Lower lobe of right lung (tissue), 2 donors: ENCODE results near the gene KRTAP4-3. TPM values are rescaled to one million over a fixed set of nuclear protein-coding genes. Genes with fewer than 3 reads are reported as not detected.
"Not testable (repeated sequence)": the region's sequence is repeated elsewhere in the genome, so short reads cannot be mapped to it uniquely, and the experiment has no call there.

ENCODE experiments used
- ATAC-seq, 2 donors: fragments of 200-7000 bp; cut with Tn5 transposase; one replicate each; pipeline ENCODE4 v1.9.1; 2020 to 2022; ENCODE audit warnings: mild to moderate bottlenecking in 2 of 2, moderate library complexity in 2 of 2
- DNase-seq: peaks from one replicate; pipeline ENCODE4 v3.0.0-alpha.2; 2020
- H3K27ac ChIP-seq: fragments of 200-600 bp; one replicate; pipeline ENCODE4 v1.8.0; 2022
- H3K27me3 ChIP-seq: fragments of 200-600 bp; one replicate; pipeline ENCODE4 v1.8.0; 2022; ENCODE audit warnings: low read depth
- H3K36me3 ChIP-seq: fragments of 200-600 bp; one replicate; pipeline ENCODE4 v1.8.0; 2022; ENCODE audit warnings: mild to moderate bottlenecking
- H3K4me1 ChIP-seq: fragments of 200-600 bp; one replicate; pipeline ENCODE4 v1.8.0; 2022
- H3K4me3 ChIP-seq: fragments of 200-600 bp; one replicate; pipeline ENCODE4 v1.8.0; 2022; ENCODE audit warnings: mild to moderate bottlenecking
- H3K9me3 ChIP-seq: fragments of 200-600 bp; one replicate; pipeline ENCODE4 v1.8.0; 2022
- CTCF ChIP-seq: fragments of 200-600 bp; IDR thresholded peaks from one replicate; pipeline ENCODE4 v1.8.0; 2022; ENCODE audit warnings: antibody characterized with exemption, mild to moderate bottlenecking
- intact Hi-C: fragments of 100-400 bp; cut with DNase I; formaldehyde crosslinking; loops from one replicate; pipeline ENCODE4 v1.11.0; 2022
- total RNA-seq: library from RNA; stranded (reverse); fragmentation: NEBNext Ultra II Directional; extraction: Animal tissue kit (Norgen Biotek cat#: 25700); gene quantifications from one replicate; pipeline ENCODE4 v1.2.1, GENCODE V29; 2021
- donor health status: DM: no; HTN: yes; CAD: no; lungs with severe emphysema.

KRTAP4-3 gene
- total RNA-seq, 1 donor from 2014 or later = not detected

- no peaks in the 10 kb centered on the region for H3K9me3 ChIP-seq
- H3K36me3 ChIP-seq = no peaks in the 10 kb centered on the region
- peaks cover 4% of the 10 kb centered on the region for H3K27me3 ChIP-seq
- H3K4me1 ChIP-seq = no peaks in the 10 kb centered on the region
- DNase-seq = no peak
- intact Hi-C loops = no loop called here
- no peak overlapping the region for H3K27ac ChIP-seq
- H3K4me3 ChIP-seq = no peak overlapping the region
- no peak for ATAC-seq
- TF ChIP-seq CTCF = no peak
These were observed 18.0 kb downstream of the KRTAP4-3 start for GRCh38 chr17:41150026-41150425.

GRCh38 chr17:41149652-41149985 is 18.4 kb downstream of the KRTAP4-3 start, which contains the start of gene KRTAP4-5:
Gene KRTAP4-5, minus strand, starts transcription at chr17:41149825. Its CDS starts 58 bp downstream, at chr17:41149767.
- Histone ChIP-seq H3K4me3 (no peak within 1 kb of the TSS), H3K4me1 (no peaks in the 10 kb centered on the region), H3K36me3 (no peaks in the 10 kb centered on the region), H3K27me3 (peaks cover 4% of the 10 kb centered on the region), H3K27ac (no peak within 1 kb of the TSS), H3K9me3 (no peaks in the 10 kb centered on the region)
- no peak for ATAC-seq
- TF ChIP-seq CTCF = no peak
- DNase-seq = no peak
- intact Hi-C loops = no loop called here

- H3K36me3 ChIP-seq, intact Hi-C loops, H3K9me3 ChIP-seq, DNase-seq, H3K4me3 ChIP-seq, H3K27ac ChIP-seq, H3K4me1 ChIP-seq, ATAC-seq, H3K27me3 ChIP-seq: not testable (repeated sequence)
These were observed 18.9 kb downstream of the KRTAP4-3 start for GRCh38 chr17:41148971-41149651.

GRCh38 chr17:41147531-41148204 is 20.4 kb downstream of the KRTAP4-3 start:
- Histone ChIP-seq H3K4me3 (no peak overlapping the region), H3K27ac (no peak overlapping the region), H3K4me1 (no peaks in the 10 kb centered on the region), H3K9me3 (peaks cover 14% of the 10 kb centered on the region), H3K36me3 (no peaks in the 10 kb centered on the region), H3K27me3 (no peaks in the 10 kb centered on the region)
- TF ChIP-seq CTCF = no peak
- intact Hi-C loops = no loop called here
- ATAC-seq = no peak
- no peak for DNase-seq

- Histone ChIP-seq H3K9me3 (peaks cover 14% of the 10 kb centered on the region), H3K4me3 (no peak overlapping the region), H3K36me3 (no peaks in the 10 kb centered on the region), H3K27ac (no peak overlapping the region), H3K4me1 (no peaks in the 10 kb centered on the region), H3K27me3 (no peaks in the 10 kb centered on the region)
- ATAC-seq (no peak), DNase-seq (no peak)
- no peak for TF ChIP-seq CTCF
- intact Hi-C loops = no loop called here
These were observed 22.8 kb downstream of the KRTAP4-3 start for GRCh38 chr17:41145261-41145660.

- H3K4me3 ChIP-seq = no peak overlapping the region
- intact Hi-C loops = no loop called here
- no peaks in the 10 kb centered on the region for H3K36me3 ChIP-seq
- no peaks in the 10 kb centered on the region for H3K27me3 ChIP-seq
- H3K9me3 ChIP-seq = peaks cover 14% of the 10 kb centered on the region
- H3K4me1 ChIP-seq = no peaks in the 10 kb centered on the region
- DNase-seq (no peak), ATAC-seq (no peak)
- no peak for TF ChIP-seq CTCF
- H3K27ac ChIP-seq = no peak overlapping the region
These were observed 23.2 kb downstream of the KRTAP4-3 start for GRCh38 chr17:41144846-41145245.
